GM23248 (cell line): ENCODE data around the gene ODAPH. TPM values are rescaled to one million over a fixed set of nuclear protein-coding genes. Genes with fewer than 3 reads are reported as not detected.

Experiments
- DNase-seq: peaks from one replicate; pipeline ENCODE4 v3.0.0-alpha.2; 2015
- H2AFZ ChIP-seq: fragments of 200-600 bp; sonication (generic); 2 replicates; pipeline ENCODE4 v1.6.1; 2016; ENCODE audit warnings: antibody characterized with exemption
- H3F3A ChIP-seq: fragments of 200-600 bp; sonication (generic); 2 replicates; pipeline ENCODE4 v1.6.1; 2016; ENCODE audit warnings: mild to moderate bottlenecking, antibody characterized with exemption, mixed run types; ENCODE audit not compliant: insufficient read depth
- H3K27ac ChIP-seq: fragments of 200-600 bp; sonication (generic); 2 replicates; pipeline ENCODE4 v1.5.1; 2016; ENCODE audit warnings: mild to moderate bottlenecking
- H3K27me3 ChIP-seq: fragments of 200-600 bp; sonication (generic); replicated peaks from 2 replicates; pipeline ENCODE4 v1.6.1; 2016; ENCODE audit warnings: mild to moderate bottlenecking; ENCODE audit not compliant: insufficient read depth
- H3K36me3 ChIP-seq: fragments of 200-600 bp; sonication (generic); 2 replicates; pipeline ENCODE4 v1.6.1; 2016; ENCODE audit warnings: low read depth, mild to moderate bottlenecking
- H3K4me1 ChIP-seq: fragments of 200-600 bp; sonication (generic); 2 replicates; pipeline ENCODE4 v1.6.1; 2016; ENCODE audit warnings: mild to moderate bottlenecking; ENCODE audit not compliant: insufficient read depth
- H3K4me2 ChIP-seq: fragments of 200-600 bp; sonication (generic); one replicate; pipeline ENCODE4 v1.6.1; 2016; ENCODE audit warnings: mild to moderate bottlenecking; ENCODE audit not compliant: unreplicated experiment
- H3K4me3 ChIP-seq: fragments of 200-600 bp; sonication (generic); 2 replicates; pipeline ENCODE4 v1.5.1; 2016; ENCODE audit warnings: mild to moderate bottlenecking
- H3K79me2 ChIP-seq: fragments of 200-600 bp; sonication (generic); 2 replicates; pipeline ENCODE4 v1.6.1; 2016; ENCODE audit warnings: mild to moderate bottlenecking; ENCODE audit not compliant: insufficient read depth
- H3K9ac ChIP-seq: fragments of 200-600 bp; sonication (generic); 2 replicates; pipeline ENCODE4 v1.6.1; 2016; ENCODE audit warnings: mild to moderate bottlenecking
- H3K9me2 ChIP-seq: fragments of 200-600 bp; sonication (generic); 2 replicates; pipeline ENCODE4 v1.6.1; 2016; ENCODE audit warnings: mixed run types, mild to moderate bottlenecking, moderate library complexity; ENCODE audit not compliant: insufficient read depth
- H3K9me3 ChIP-seq: fragments of 200-600 bp; sonication (generic); one replicate; pipeline ENCODE4 v1.6.1; 2017; ENCODE audit warnings: low read depth
- H4K20me1 ChIP-seq: fragments of 200-600 bp; sonication (generic); 2 replicates; pipeline ENCODE4 v1.6.0; 2016; ENCODE audit not compliant: insufficient read depth
- EZH2 ChIP-seq: fragments of 200-600 bp; sonication (generic); IDR thresholded peaks from 2 replicates; pipeline ENCODE4 v1.6.1; 2018; ENCODE audit warnings: antibody characterized with exemption, mild to moderate bottlenecking; ENCODE audit not compliant: insufficient read depth, poor library complexity, severe bottlenecking
- EZH2phosphoT487 ChIP-seq: fragments of 200-600 bp; sonication (generic); IDR thresholded peaks from 2 replicates; pipeline ENCODE4 v1.6.1; 2018; ENCODE audit warnings: antibody characterized with exemption, moderate library complexity, mild to moderate bottlenecking, low read depth; ENCODE audit not compliant: insufficient read depth
- WGBS, 2 experiments: methylation state at CpG; one replicate each; pipeline ENCODE4 v1.1.6; 2015 to 2017; ENCODE audit warnings: low lambda C conversion rate in 2 of 2, low coverage in 1 of 2; ENCODE audit errors: missing lambda C conversion rate in 2 of 2; 5-methylcytosine and 5-hydroxymethylcytosine counted together
- in situ Hi-C: fragments of 300-500 bp; cut with MboI; formaldehyde crosslinking; loops from 2 replicates; pipeline ENCODE4 v1.15.0; 2020
- polyA plus RNA-seq: library from polyadenylated mRNA; unstranded; fragments of >200 nt; fragmentation: Nextera tagmentation; extraction: Ambion mirVana; gene quantifications from 2 replicates; pipeline ENCODE4 v1.2.1, GENCODE V29; 2016
- total RNA-seq: library from RNA; depleted of rRNA; stranded (reverse); fragments of >200 nt; shearing (Covaris generic); gene quantifications from 2 replicates; pipeline ENCODE4 v1.2.3, GENCODE V29; 2014

ODAPH gene
- total and polyA plus RNA-seq, 2 experiments from 2014 or later = not detected

GRCh38 chr4:75584067-75584466, 28.2 kb downstream of the ODAPH start:
- DNase-seq = no peak
- in situ Hi-C loops = no loop called here

GRCh38 chr4:75593393-75593792, 37.5 kb downstream of the ODAPH start:
- no peaks in the 10 kb centered on the region for H3F3A ChIP-seq
- H3K4me2 ChIP-seq = no peak overlapping the region
- no peaks in the 10 kb centered on the region for H3K36me3 ChIP-seq
- H3K9ac ChIP-seq = no peak overlapping the region
- no peak for DNase-seq
- H4K20me1 ChIP-seq = no peaks in the 10 kb centered on the region
- H3K27me3 ChIP-seq = no peaks in the 10 kb centered on the region
- TF ChIP-seq EZH2phosphoT487 (no peak), EZH2 (no peak)
- H3K9me2 ChIP-seq = no peaks in the 10 kb centered on the region
- H3K4me3 ChIP-seq = no peak overlapping the region
- H2AFZ ChIP-seq = no peak overlapping the region
- no peak overlapping the region for H3K27ac ChIP-seq
- 39 to 61% methylated on average over 1 of the region's 1 CpG for WGBS, 2 experiments
- H3K4me1 ChIP-seq = no peaks in the 10 kb centered on the region
- in situ Hi-C loops = no loop called here
- H3K9me3 ChIP-seq = no peaks in the 10 kb centered on the region
- no peaks in the 10 kb centered on the region for H3K79me2 ChIP-seq

More at GRCh38 chr4:75584067-75584466, 28.2 kb downstream of the ODAPH start:
- Histone ChIP-seq H3K9me3 (no peaks in the 10 kb centered on the region), H3K36me3 (no peaks in the 10 kb centered on the region), H3K4me3 (no peak overlapping the region), H3K9me2 (no peaks in the 10 kb centered on the region), H3K79me2 (no peaks in the 10 kb centered on the region), H3K27me3 (peaks cover 11% of the 10 kb centered on the region), H3K4me2 (no peak overlapping the region), H3F3A (no peaks in the 10 kb centered on the region), H2AFZ (no peak overlapping the region), H3K9ac (no peak overlapping the region), H3K27ac (no peak overlapping the region), H4K20me1 (no peaks in the 10 kb centered on the region), H3K4me1 (no peaks in the 10 kb centered on the region)
- 33 to 45% methylated on average over 2 of the region's 2 CpGs for WGBS, 2 experiments
- TF ChIP-seq EZH2 (no peak), EZH2phosphoT487 (no peak)

- no peak for DNase-seq
- no peaks in the 10 kb centered on the region for H4K20me1 ChIP-seq
- no peaks in the 10 kb centered on the region for H3K36me3 ChIP-seq
- H2AFZ ChIP-seq = no peak overlapping the region
- in situ Hi-C loops = no loop called here
- H3K4me2 ChIP-seq = no peak overlapping the region
- 20 to 27% methylated on average over 3 of the region's 3 CpGs for WGBS, 2 experiments
- no peak for TF ChIP-seq EZH2
- no peak for TF ChIP-seq EZH2phosphoT487
- no peaks in the 10 kb centered on the region for H3K79me2 ChIP-seq
- no peak overlapping the region for H3K27ac ChIP-seq
- no peaks in the 10 kb centered on the region for H3K9me3 ChIP-seq
- no peak overlapping the region for H3K9ac ChIP-seq
- no peaks in the 10 kb centered on the region for H3K27me3 ChIP-seq
- no peaks in the 10 kb centered on the region for H3K9me2 ChIP-seq
- H3F3A ChIP-seq = no peaks in the 10 kb centered on the region
- no peaks in the 10 kb centered on the region for H3K4me1 ChIP-seq
- no peak overlapping the region for H3K4me3 ChIP-seq
These were observed 40.2 kb downstream of the ODAPH start for GRCh38 chr4:75596061-75596460.

- H3K27me3 ChIP-seq = no peaks in the 10 kb centered on the region
- H2AFZ ChIP-seq = no peak overlapping the region
- no peaks in the 10 kb centered on the region for H3K4me1 ChIP-seq
- H3K9ac ChIP-seq = no peak overlapping the region
- in situ Hi-C loops = no loop called here
- WGBS, 2 experiments = 45 to 60% methylated on average over 3 of the region's 3 CpGs
- TF ChIP-seq EZH2 (no peak), EZH2phosphoT487 (no peak)
- no peaks in the 10 kb centered on the region for H3K79me2 ChIP-seq
- H3K4me2 ChIP-seq = no peak overlapping the region
- H3K9me3 ChIP-seq = no peaks in the 10 kb centered on the region
- no peaks in the 10 kb centered on the region for H3K9me2 ChIP-seq
- no peak overlapping the region for H3K27ac ChIP-seq
- no peaks in the 10 kb centered on the region for H3F3A ChIP-seq
- no peaks in the 10 kb centered on the region for H4K20me1 ChIP-seq
- H3K36me3 ChIP-seq = no peaks in the 10 kb centered on the region
- no peak overlapping the region for H3K4me3 ChIP-seq
- peak; percentile 58 for DNase-seq
These were observed 42.5 kb downstream of the ODAPH start for GRCh38 chr4:75598390-75598789.

GRCh38 chr4:75599647-75600046, 43.8 kb downstream of the ODAPH start:
- H2AFZ ChIP-seq = no peak overlapping the region
- WGBS, 2 experiments = 61 to 63% methylated on average over 4 of the region's 4 CpGs
- H3K9me2 ChIP-seq = no peaks in the 10 kb centered on the region
- no peak for DNase-seq
- TF ChIP-seq EZH2phosphoT487 = no peak
- H3K9ac ChIP-seq = no peak overlapping the region
- no peaks in the 10 kb centered on the region for H3K36me3 ChIP-seq
- no peak overlapping the region for H3K27ac ChIP-seq
- H3K27me3 ChIP-seq = no peaks in the 10 kb centered on the region
- no peaks in the 10 kb centered on the region for H4K20me1 ChIP-seq
- H3K4me1 ChIP-seq = no peaks in the 10 kb centered on the region
- no peak overlapping the region for H3K4me3 ChIP-seq
- no peaks in the 10 kb centered on the region for H3K79me2 ChIP-seq
- no peak overlapping the region for H3K4me2 ChIP-seq
- in situ Hi-C loops = no loop called here
- H3F3A ChIP-seq = no peaks in the 10 kb centered on the region
- H3K9me3 ChIP-seq = no peaks in the 10 kb centered on the region
